ENCODE data around the gene ANKRD65.

GRCh38 chr1:1436630-1437032 is 15.6 kb upstream of the ANKRD65 start:
- no peak for TF ChIP-seq POLR2AphosphoS5 (IDR thresholded peaks at IDR 0.05; ENCODE audit: low read depth, low read length)
- TF ChIP-seq TAF1 (IDR thresholded peaks at IDR 0.05; ENCODE audit: borderline replicate concordance, insufficient read depth, low read length) = no peak

Data from PFSK-1 (cell line).